HUDEP-2 (cell line): ENCODE measurements around the gene HMHB1.

Experiments
- DNase-seq, 76 experiments: peaks; one replicate each; lab custom pipeline; 2025; ENCODE audit not compliant: unreplicated experiment in 76 of 76; lab: John Stamatoyannopoulos, UW

Gene HMHB1

DNA sequence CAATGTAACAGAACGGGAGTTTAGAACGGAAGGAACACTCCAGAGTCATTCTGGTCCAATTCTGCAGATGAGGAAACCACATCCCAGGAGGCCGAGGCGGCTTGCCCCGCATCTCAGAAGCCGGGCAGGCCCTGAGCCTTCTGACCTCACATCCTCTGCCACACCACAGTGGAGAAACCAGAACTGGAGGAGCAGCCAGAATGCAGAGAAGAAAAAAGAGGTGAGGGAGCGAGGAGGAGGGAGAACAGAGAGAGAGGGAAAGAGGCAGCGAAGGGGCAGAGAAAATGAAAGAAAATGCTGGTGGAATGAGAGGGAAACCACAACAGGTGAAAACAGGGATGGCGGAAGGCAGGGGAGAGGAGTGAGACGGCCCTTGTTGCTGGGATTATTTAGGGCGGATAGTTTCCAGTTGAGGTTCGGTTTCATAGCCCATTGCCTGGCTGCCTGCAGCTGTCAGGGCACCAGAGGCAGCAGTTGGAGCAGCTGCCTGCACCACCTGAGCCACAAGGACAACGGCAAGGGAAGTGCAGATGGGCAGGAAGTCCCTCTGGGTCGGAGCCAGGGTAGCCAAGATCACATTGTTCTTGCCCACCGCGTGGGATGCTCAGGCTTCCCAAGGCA, at the start of gene HMHB1:
TSS of gene HMHB1 (plus strand) at position 77 of the 621 bp plus-strand sequence.
- no peak for DNase-seq

DNA sequence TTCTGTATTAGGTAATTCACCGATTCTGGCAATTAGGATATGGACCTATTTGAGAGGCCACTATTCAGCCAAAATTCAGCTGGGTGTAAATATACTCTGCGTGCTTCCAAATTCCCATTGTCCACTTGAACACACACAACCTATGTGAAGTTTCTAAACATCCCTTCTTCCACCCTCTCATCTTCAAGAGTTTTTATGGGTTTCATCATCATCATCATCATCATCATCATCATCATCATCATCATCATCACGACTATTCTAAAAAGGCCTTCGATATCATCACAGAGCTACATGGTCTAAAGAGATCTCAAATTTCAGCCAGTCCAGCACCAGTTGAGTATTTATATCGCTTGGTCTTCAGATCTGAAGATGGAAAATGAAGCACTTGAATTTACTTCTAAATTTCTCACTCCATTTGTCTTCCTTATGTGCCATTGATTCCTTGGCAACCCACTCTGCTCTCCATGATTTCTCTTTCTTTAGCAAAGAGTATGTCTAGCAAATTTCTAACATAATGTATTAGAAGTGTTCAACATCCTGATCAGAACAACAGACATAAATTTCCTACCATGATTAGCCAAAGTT, 49.2 kb upstream of the HMHB1 start:
- no peak for DNase-seq

DNA sequence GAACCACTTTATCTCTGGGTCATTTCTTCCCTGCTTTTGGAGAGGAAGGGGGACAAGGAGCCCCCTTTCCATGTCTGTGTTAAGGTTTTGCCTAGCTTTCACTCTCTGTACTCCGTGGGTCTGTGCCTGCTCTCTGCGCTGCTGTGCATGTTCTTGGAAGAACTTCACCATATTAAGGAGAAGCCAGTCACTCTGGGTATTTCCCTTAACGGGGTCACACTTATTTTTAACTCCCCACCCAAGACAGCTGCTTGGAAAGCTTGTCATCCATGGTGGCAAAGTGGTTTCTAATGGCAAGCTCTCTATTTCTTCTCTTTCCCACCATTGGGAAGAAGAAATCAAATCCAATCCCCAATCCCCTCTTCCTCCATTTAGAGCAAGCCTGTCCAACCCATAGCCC, 44.8 kb upstream of the HMHB1 start:
- DNase-seq: no peak

- DNase-seq: no peak
Observed at GRCh38 chr5:143769026-143769786, 42.8 kb upstream of the HMHB1 start.

- no peak for DNase-seq
Observed at GRCh38 chr5:143770450-143770849, 41.5 kb upstream of the HMHB1 start.

GRCh38 chr5:143771189-143771588, 40.8 kb upstream of the HMHB1 start:
- no peak for DNase-seq

DNA sequence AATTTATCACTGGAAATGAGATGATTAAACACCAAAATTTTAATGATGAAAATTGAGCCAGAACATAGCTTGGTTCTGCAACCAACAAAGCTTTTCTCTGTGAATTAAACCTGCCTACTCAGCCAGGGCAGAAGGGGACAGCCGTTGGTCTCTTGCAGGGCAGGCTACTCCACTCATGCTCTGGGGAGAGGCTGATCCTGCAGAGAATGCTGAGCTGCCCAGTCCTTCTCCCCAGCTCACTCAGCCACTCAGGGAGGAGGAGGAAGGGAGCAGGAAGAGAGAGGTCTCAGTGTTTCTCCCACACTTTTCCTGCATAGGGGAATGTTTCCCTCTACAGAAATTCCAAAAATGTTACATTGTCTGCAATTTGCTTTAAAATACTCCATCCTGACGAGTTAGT, 40.4 kb upstream of the HMHB1 start:
- DNase-seq: no peak

- no peak for DNase-seq
Observed at GRCh38 chr5:143772621-143773020, 39.3 kb upstream of the HMHB1 start.

DNA sequence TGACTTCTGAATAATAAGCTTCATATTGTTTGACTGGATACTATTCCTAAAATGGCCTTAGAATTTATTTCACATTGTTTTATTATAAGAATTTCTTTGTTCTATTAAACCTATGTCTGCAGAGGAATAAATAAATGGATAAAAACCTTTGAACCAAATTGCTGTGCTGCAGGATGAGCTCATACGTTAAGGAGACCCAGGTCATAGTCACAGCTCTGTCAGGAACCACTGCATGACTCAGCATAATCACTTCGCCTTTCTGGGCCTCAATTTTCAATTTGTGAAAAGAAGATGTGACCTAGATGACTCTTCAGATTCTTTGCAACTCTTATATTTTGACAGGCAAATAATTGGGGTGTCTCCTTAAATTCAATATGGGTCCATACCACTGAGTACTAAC, 36.7 kb upstream of the HMHB1 start:
- peak in 2 of 76 experiments; percentile 1 to 2 for DNase-seq

GRCh38 chr5:143776951-143777350, 35.0 kb upstream of the HMHB1 start:
- DNase-seq: no peak

- no peak for DNase-seq
Observed at GRCh38 chr5:143779506-143779905, 32.5 kb upstream of the HMHB1 start.

DNA sequence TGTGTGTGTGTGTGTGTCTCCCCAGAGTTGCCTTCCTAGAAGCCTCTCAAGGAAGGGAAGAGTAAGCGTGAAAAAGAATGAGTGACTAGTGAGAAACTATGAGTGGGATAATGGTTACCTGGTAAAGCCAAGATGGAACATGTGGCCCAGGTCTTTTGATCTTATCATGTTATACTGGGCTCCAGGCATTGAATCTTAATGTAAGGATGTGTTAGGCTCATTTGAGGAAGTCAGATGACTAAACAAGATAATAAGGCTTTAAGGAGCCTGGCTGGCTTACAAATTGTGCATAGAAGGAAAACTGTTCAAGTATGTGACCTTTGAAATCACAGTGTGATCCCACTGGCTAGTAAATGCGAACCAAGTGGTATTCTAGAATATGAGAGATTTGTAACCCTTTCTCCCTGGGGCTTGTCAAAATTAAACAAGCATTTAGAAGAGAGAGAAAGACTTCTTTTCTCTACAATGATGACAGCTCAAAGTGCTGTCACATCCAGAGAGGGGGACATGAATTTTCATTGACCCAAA, 29.9 kb upstream of the HMHB1 start:
- no peak for DNase-seq

DNA sequence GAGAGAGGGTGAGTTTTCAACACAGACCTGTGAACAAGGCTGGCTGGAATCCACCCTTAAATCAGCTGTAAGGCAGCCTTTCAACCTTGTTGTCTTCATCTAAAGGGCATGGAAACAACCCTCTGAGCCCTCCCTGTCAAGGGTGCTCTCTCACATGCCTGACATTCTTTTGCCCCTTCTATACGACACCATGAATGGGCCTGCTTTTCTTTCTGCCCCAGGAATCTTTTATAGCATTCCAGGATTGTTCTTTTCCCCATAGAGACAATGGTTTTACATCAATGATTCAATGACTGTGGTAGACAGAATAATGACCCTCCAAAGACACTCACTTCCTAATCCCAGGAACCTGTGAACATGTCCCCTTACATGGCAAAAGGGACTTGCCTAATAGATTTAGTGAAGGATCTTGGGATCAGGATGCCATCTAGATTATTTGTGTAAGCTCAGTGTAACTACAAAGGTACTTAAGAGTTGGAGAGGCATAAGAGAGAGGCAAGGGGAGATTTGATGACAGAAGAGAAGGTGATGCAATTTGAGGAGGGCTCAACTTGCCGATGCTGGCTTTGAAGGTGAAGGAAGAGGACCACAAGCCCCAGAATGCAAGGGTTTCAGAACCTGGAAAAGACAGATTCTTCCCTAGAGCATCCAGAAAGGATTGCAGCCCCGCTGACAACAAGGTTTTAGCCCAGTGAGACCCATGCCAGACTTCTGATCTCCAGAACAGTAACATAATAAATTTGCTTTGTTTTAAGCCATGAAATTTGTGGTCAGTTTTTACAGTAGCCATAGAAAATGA, 29.2 kb upstream of the HMHB1 start:
- DNase-seq: no peak

- no peak for DNase-seq
Observed at GRCh38 chr5:143788401-143788800, 23.6 kb upstream of the HMHB1 start.

DNA sequence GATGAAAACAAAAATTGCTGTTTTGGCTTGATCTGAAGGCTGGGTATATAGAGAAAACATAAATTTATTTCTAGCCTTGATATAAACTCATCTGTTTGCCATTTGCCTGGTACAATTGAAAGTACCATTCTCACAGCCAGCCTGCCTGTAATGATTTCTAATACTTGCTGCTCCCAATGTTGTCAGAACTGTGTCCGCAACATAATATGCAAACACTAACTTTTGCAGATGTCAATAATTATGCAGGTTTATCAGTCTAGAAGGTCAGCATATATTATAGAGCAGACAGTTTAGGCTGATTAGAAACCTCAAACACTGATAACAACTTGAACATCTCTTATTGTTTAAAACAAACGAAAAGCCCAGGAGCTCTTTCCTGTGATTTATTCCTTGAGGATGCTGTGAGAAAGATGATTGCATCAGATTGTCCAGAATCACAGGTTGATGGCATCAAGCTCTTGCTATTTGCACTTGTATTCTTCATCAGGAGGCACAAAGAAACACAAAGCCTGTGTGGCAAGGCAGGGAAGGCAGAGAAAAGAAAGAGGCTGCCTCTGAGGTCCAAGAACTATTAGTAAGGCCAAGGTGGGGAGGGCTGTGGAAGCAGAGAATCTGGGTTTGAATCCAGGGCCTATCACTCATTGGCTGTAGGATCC, 21.4 kb upstream of the HMHB1 start:
- DNase-seq: no peak

DNA sequence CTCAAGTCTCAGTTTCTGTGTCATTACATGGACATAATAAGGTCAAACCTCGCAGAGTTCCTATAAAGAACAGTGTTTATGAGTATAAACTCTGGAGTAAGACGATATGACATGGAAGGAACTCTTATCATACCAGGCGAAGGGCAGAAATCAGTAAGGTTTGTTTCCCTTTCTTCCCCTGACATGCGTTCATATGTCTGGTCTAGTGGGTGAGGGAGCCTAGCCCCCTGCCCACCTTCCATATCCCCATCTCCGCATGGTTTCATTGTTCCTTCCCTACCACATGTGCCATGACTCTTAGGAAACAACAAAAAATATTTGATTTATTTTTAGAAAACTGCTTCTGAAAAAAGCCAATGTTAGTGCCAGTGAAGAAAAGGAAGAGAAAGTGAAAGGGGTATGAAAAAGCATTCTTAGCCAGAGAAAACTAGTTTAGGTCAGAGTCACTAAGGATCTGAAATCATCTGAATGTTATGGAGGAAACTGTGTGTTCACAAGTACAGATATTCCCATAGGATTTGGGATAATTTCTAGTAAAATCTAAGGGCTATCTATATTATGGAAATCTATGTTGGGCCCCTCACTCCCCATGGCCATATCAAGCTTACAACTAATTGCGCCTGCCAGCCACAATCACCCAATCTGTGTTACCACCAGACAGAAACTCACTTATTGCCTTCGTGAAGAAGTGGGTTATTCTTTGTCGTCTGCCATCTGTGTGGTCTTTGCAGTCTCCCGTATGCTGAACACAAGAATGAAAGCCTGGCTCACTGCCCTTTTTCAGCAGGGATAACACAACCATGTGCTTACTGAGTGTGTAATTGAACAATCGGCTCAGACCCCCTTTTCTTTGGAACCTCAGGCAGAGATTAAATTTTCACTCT, 19.9 kb upstream of the HMHB1 start:
- no peak for DNase-seq

DNA sequence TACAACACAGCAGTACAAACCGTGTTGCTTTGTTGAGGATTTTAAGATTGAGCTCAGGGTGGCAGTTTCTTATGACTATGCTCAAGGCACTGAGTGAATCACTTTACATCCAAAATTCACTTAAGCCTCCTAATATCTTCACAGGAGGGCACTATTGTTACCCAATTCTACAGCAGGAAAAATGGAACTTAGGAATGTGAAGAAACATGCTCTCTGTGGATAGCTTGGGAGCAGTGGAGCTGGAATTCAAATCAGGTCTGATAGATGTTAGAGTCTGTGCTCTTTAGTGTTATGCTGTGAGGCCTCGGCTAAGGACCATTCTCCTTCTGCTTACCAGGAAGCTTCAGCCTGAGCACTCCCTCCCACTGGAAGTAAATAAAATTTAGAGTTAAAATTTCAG, 18.7 kb upstream of the HMHB1 start:
- DNase-seq: no peak

DNA sequence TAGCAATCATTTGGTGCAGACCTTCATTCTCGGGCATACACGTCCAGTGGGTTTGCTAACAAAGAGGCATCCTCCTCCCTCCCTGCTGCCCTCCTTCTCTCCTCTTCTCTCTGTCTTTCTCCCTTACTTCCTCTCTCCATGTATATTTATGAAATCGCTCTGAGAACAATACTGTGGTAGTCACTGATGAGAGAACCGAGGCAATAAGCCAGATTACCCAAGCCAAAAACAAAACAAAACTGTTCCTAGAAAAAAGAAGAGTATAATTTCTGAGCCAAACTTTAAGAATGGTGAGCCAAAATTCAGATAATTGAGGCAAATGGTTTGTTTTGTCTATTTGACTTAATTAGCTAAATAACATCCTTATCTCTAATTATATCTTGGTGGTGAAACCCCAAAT, 15.8 kb upstream of the HMHB1 start:
- no peak for DNase-seq

GRCh38 chr5:143796753-143797152, 15.2 kb upstream of the HMHB1 start:
- DNase-seq: no peak

- no peak for DNase-seq
Observed at GRCh38 chr5:143800715-143801114, 11.2 kb upstream of the HMHB1 start.
